CD4-positive, alpha-beta T cell treated with Interleukin-17A for 4 hours (primary cell): Measurements from ENCODE around the gene PIMREG.

ENCODE experiments used
- DNase-seq: peaks from one replicate; pipeline ENCODE4 v3.0.0-alpha.2; 2020; ENCODE audit warnings: mixed read lengths

The PIMREG gene

GRCh38 chr17:6443692-6444570, at the start of gene PIMREG:
TSS of gene PIMREG (plus strand) at chr17:6444455. CDS start at chr17:6445111, 656 bp downstream.
- peak; percentile 94 for DNase-seq

GRCh38 chr17:6398955-6399354, 45.3 kb upstream of the PIMREG start:
- DNase-seq, result no peak

GRCh38 chr17:6402258-6402657, 42.0 kb upstream of the PIMREG start:
- no peak for DNase-seq

- no peak for DNase-seq
These were observed 36.0 kb upstream of the PIMREG start for GRCh38 chr17:6408276-6408675.

GRCh38 chr17:6408735-6409134, 35.5 kb upstream of the PIMREG start:
- no peak for DNase-seq

GRCh38 chr17:6413065-6413464, 31.2 kb upstream of the PIMREG start:
- DNase-seq, result no peak

GRCh38 chr17:6415616-6416015, 28.6 kb upstream of the PIMREG start:
- no peak for DNase-seq

- DNase-seq, result peak; percentile 32
These were observed 24.0 kb upstream of the PIMREG start for GRCh38 chr17:6420173-6420641.

- DNase-seq, result peak; percentile 81
These were observed 22.3 kb upstream of the PIMREG start for GRCh38 chr17:6421700-6422604.

- no peak for DNase-seq
These were observed 21.5 kb upstream of the PIMREG start for GRCh38 chr17:6422654-6423241.

GRCh38 chr17:6423931-6424330, 20.3 kb upstream of the PIMREG start:
- DNase-seq, result no peak

GRCh38 chr17:6425407-6425806, 18.8 kb upstream of the PIMREG start:
- no peak for DNase-seq

GRCh38 chr17:6426356-6427101, 17.7 kb upstream of the PIMREG start:
- DNase-seq, result no peak

GRCh38 chr17:6427279-6427781, 16.9 kb upstream of the PIMREG start:
- peak; percentile 39 for DNase-seq

- no peak for DNase-seq
These were observed 15.9 kb upstream of the PIMREG start for GRCh38 chr17:6428207-6428965.

- no peak for DNase-seq
These were observed 15.0 kb upstream of the PIMREG start for GRCh38 chr17:6429266-6429665.

- no peak for DNase-seq
These were observed 13.5 kb upstream of the PIMREG start for GRCh38 chr17:6430769-6431168.

GRCh38 chr17:6435051-6435450, 9.2 kb upstream of the PIMREG start, which contains the start of gene AIPL1:
TSS of gene AIPL1 (minus strand) at chr17:6435121. CDS start at chr17:6435104, 17 bp downstream.
- no peak for DNase-seq

GRCh38 chr17:6435968-6436367, 8.3 kb upstream of the PIMREG start:
- DNase-seq, result peak; percentile 74

GRCh38 chr17:6437466-6437865, 6.8 kb upstream of the PIMREG start:
- DNase-seq, result no peak

GRCh38 chr17:6437956-6438355, 6.3 kb upstream of the PIMREG start:
- no peak for DNase-seq
